Ascending aorta (tissue), 2 donors: ENCODE measurements around the gene AFF3. TPM values are rescaled to one million over a fixed set of nuclear protein-coding genes. Genes with fewer than 3 reads are reported as not detected.

Source experiments
- DNase-seq, 2 donors: peaks; one replicate each; pipeline ENCODE4 v3.0.0-alpha.2; 2019; ENCODE audit warnings: low spot score in 2 of 2
- H3K27ac ChIP-seq, 2 donors: fragments of 200-600 bp; sonication (generic); one replicate each; pipeline ENCODE4 v1.5.1; 2016 to 2017; ENCODE audit warnings: mild to moderate bottlenecking in 1 of 2
- H3K27me3 ChIP-seq: fragments of 200-600 bp; sonication (generic); one replicate; pipeline ENCODE4 v1.5.1; 2017
- H3K36me3 ChIP-seq, 2 donors: fragments of 200-600 bp; sonication (generic); one replicate each; pipeline ENCODE4 v1.5.1; 2016
- H3K4me1 ChIP-seq, 2 donors: fragments of 200-600 bp; sonication (generic); one replicate each; pipeline ENCODE4 v1.5.1; 2016 to 2017; ENCODE audit warnings: mild to moderate bottlenecking in 1 of 2
- H3K4me3 ChIP-seq, 2 donors: fragments of 200-600 bp; sonication (generic); one replicate each; pipeline ENCODE4 v1.5.1; 2016 to 2017; ENCODE audit warnings: mild to moderate bottlenecking in 1 of 2
- H3K9me3 ChIP-seq, 2 donors: fragments of 200-600 bp; sonication (generic); one replicate each; pipeline ENCODE4 v1.5.1; 2016
- CTCF ChIP-seq, 3 experiments: fragments of 200-600 bp in 2 of 3; fragments of 450-650 bp in 1 of 3; sonication (generic) in 2 of 3; IDR thresholded peaks; one replicate each; pipeline ENCODE4 v1.5.1; 2016 to 2019; ENCODE audit warnings: antibody characterized with exemption in 3 of 3, mild to moderate bottlenecking in 1 of 3, moderate library complexity in 1 of 3
- intact Hi-C: fragments of 100-400 bp; cut with DNase I; formaldehyde crosslinking; loops from one replicate; pipeline ENCODE4 v1.15.1; 2023
- total RNA-seq: library from RNA; depleted of rRNA; stranded (reverse); fragments of >200 nt; gene quantifications from one replicate; pipeline ENCODE4 v1.1.0, GENCODE V29; 2016

Gene AFF3
- total RNA-seq, 1 donor from 2014 or later = 7.1 TPM

- Histone ChIP-seq H3K27ac (no peak overlapping the region), H3K4me1 (no peaks in the 10 kb centered on the region), H3K9me3 (no peaks in the 10 kb centered on the region), H3K4me3 (no peak overlapping the region), H3K36me3 (no peaks in the 10 kb centered on the region), H3K27me3 (no peaks in the 10 kb centered on the region)
- no peak for TF ChIP-seq CTCF (IDR thresholded peaks at IDR 0.05)
- intact Hi-C loops = no loop called here
- no peak for DNase-seq
Measured at GRCh38 chr2:99787769-99788382, 354.5 kb downstream of the AFF3 start.

- Histone ChIP-seq H3K9me3 (no peaks in the 10 kb centered on the region), H3K36me3 (no peaks in the 10 kb centered on the region), H3K4me1 (no peaks in the 10 kb centered on the region), H3K27me3 (no peaks in the 10 kb centered on the region), H3K27ac (no peak overlapping the region), H3K4me3 (no peak overlapping the region)
- intact Hi-C loops = no loop called here
- TF ChIP-seq CTCF (IDR thresholded peaks at IDR 0.05) = no peak
- DNase-seq = no peak
Measured at GRCh38 chr2:99786636-99787390, 355.6 kb downstream of the AFF3 start.

- no peaks in the 10 kb centered on the region for H3K4me1 ChIP-seq
- no peak for DNase-seq
- no peaks in the 10 kb centered on the region for H3K9me3 ChIP-seq
- H3K27me3 ChIP-seq = no peaks in the 10 kb centered on the region
- TF ChIP-seq CTCF (IDR thresholded peaks at IDR 0.05) = no peak
- H3K27ac ChIP-seq = no peak overlapping the region
- no peaks in the 10 kb centered on the region for H3K36me3 ChIP-seq
- intact Hi-C loops = no loop called here
- no peak overlapping the region for H3K4me3 ChIP-seq
Measured at GRCh38 chr2:99784946-99785345, 357.4 kb downstream of the AFF3 start.

GRCh38 chr2:99784282-99784681 is 358.1 kb downstream of the AFF3 start:
- Histone ChIP-seq H3K36me3 (no peaks in the 10 kb centered on the region), H3K27me3 (no peaks in the 10 kb centered on the region), H3K4me1 (no peaks in the 10 kb centered on the region), H3K4me3 (no peak overlapping the region), H3K27ac (no peak overlapping the region), H3K9me3 (no peaks in the 10 kb centered on the region)
- DNase-seq = no peak
- TF ChIP-seq CTCF (IDR thresholded peaks at IDR 0.05) = no peak
- intact Hi-C loops = no loop called here

- Histone ChIP-seq H3K36me3 (no peaks in the 10 kb centered on the region), H3K27ac (no peak overlapping the region), H3K4me3 (no peak overlapping the region), H3K9me3 (peaks cover 0 to 7% of the 10 kb centered on the region in 2 donors), H3K27me3 (no peaks in the 10 kb centered on the region), H3K4me1 (no peaks in the 10 kb centered on the region)
- TF ChIP-seq CTCF (IDR thresholded peaks at IDR 0.05) = no peak
- DNase-seq = no peak
- intact Hi-C loops = no loop called here
Measured at GRCh38 chr2:99780276-99780675, 362.1 kb downstream of the AFF3 start.
